ENCODE measurements around the gene ZNF606. TPM values are rescaled to one million over a fixed set of nuclear protein-coding genes. Genes with fewer than 3 reads are reported as not detected.
"Not testable (repeated sequence)": the region's sequence is repeated elsewhere in the genome, so short reads cannot be mapped to it uniquely, and the experiment has no call there.

ZNF606 gene
- total RNA-seq, 1 donor = 8.2 TPM

DNA sequence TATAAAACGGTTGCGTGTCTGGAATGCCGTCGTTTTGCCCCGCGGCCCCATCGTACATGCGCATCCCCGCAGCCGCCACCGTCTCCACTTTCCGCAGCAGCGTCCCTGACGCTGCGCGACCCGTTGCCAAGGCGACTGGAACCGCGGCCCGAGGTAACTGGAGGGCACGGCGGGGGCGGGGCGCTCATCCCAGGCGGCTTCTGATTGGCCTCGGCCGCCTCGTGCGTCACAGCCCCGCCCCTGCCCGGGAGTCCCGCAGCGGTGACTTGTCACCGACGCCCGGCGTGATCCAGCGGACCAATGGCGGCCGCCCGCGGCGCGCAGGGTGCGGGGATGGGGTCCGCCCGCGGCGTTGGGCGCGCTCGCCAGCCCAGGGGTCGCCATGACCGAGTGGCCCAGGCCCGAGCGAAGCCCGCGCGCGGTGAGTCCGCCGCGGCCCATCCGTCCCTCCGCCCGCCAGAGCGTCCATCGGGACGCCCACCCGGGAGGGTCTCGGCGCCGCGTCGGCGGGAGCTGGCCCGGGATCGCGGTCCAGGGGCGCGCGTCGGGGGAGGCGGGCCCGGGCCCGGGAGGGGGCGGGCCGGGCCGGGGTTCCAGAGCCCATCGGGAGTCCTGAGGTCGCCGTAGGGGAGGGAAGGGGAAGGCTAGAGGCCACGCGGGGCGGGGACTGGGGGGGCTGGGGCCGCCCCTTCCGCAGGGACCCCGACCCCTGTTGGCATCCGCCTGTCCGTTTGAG is 31.3 kb upstream of the ZNF606 start, which contains the start of gene ZSCAN1:
TSS of gene ZSCAN1 (plus strand) at position 285 of the 736 bp plus-strand sequence. CDS start 3,812 bp downstream, outside the sequence.
- Histone ChIP-seq H3K9me3 (ENCODE audit: low read depth, low read length) (no peaks in the 10 kb centered on the region), H3K4me1 (ENCODE audit: insufficient read depth, low read length) (no peaks in the 10 kb centered on the region), H3K27me3 (ENCODE audit: insufficient read depth, low read length) (peaks cover 9% of the 10 kb centered on the region), H3K4me3 (ENCODE audit: low read length) (no peak within 1 kb of the TSS)

- no peaks in the 10 kb centered on the region for H3K4me1 ChIP-seq (ENCODE audit: insufficient read depth, low read length)
- H3K9me3 ChIP-seq (ENCODE audit: low read depth, low read length) = no peaks in the 10 kb centered on the region
- H3K4me3 ChIP-seq (ENCODE audit: low read length) = no peak overlapping the region
- no peaks in the 10 kb centered on the region for H3K27me3 ChIP-seq (ENCODE audit: insufficient read depth, low read length)
Measured at GRCh38 chr19:58024661-58025060, 22.0 kb upstream of the ZNF606 start.

DNA sequence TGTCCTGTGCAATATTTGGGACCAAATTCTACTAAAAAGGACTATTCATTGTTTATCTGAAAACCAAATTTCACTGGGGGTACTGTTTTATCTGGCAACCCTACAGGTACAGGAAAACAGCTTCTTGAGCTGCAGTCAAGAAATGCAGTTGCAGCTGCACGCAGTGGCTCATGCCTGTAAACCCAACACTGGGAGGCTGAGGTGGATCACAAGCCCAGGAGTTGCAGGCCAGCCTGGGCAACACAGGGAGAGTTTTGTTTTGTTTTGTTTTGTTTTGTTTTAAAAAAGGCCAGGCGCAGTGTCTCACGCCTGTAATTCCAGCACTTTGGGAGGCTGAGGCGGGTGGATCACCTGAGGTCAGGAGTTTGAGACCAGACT is 19.7 kb upstream of the ZNF606 start:
- no peak overlapping the region for H3K4me3 ChIP-seq (ENCODE audit: low read length)
- H3K9me3 ChIP-seq (ENCODE audit: low read depth, low read length) = no peaks in the 10 kb centered on the region
- H3K27me3 ChIP-seq (ENCODE audit: insufficient read depth, low read length) = no peaks in the 10 kb centered on the region
- no peaks in the 10 kb centered on the region for H3K4me1 ChIP-seq (ENCODE audit: insufficient read depth, low read length)

GRCh38 chr19:58021541-58022282 is 19.1 kb upstream of the ZNF606 start:
- Histone ChIP-seq H3K4me1 (ENCODE audit: insufficient read depth, low read length) (no peaks in the 10 kb centered on the region), H3K27me3 (ENCODE audit: insufficient read depth, low read length) (no peaks in the 10 kb centered on the region), H3K4me3 (ENCODE audit: low read length) (no peak overlapping the region), H3K9me3 (ENCODE audit: low read depth, low read length) (no peaks in the 10 kb centered on the region)

GRCh38 chr19:58020129-58020528 is 17.5 kb upstream of the ZNF606 start:
- Histone ChIP-seq H3K4me1 (ENCODE audit: insufficient read depth, low read length) (no peaks in the 10 kb centered on the region), H3K27me3 (ENCODE audit: insufficient read depth, low read length) (no peaks in the 10 kb centered on the region), H3K4me3 (ENCODE audit: low read length) (no peak overlapping the region), H3K9me3 (ENCODE audit: low read depth, low read length) (no peaks in the 10 kb centered on the region)

DNA sequence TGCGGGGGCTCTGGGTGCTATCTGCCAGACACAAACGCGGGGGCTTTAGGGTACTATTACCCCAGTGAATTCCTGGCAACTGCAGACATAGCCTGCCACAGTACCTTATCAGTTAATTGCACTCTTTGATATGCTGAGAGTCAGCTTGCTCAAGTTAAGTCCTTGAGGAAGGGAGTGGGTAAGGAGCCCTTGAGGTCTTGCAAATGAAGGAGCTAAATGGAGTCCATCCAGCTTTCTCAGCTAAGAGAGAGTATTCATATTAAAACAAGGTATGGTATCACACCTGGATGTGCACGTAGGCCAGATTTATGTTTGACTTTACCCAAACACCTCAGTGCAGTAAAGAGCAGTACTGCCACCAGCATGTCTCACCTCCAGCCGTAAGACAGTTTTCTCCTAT is 11.5 kb upstream of the ZNF606 start:
- Histone ChIP-seq H3K9me3 (ENCODE audit: low read depth, low read length) (peaks cover 4% of the 10 kb centered on the region), H3K4me1 (ENCODE audit: insufficient read depth, low read length) (peaks cover 8% of the 10 kb centered on the region), H3K27me3 (ENCODE audit: insufficient read depth, low read length) (no peaks in the 10 kb centered on the region), H3K4me3 (ENCODE audit: low read length) (no peak overlapping the region)

DNA sequence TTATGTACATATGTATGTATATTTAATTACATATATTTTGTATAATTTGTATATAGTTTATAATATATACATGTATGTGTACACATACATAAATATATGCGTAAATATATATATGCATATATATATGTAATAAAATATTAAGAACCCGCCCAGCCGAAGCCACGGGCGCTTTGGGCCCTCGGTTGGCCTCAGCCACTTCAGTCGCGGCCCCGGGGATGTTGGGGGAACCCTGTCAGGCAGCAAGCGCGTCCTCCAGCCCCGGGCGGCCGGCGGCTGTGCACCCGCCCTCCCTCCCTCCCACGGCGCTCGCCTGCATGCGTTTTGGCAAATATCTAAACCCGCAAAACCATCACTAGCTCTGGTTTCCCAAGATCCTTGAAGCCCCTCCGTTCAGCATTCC is 7.9 kb upstream of the ZNF606 start:
- no peaks in the 10 kb centered on the region for H3K27me3 ChIP-seq (ENCODE audit: insufficient read depth, low read length)
- H3K9me3 ChIP-seq (ENCODE audit: low read depth, low read length) = peaks cover 23% of the 10 kb centered on the region
- H3K4me3 ChIP-seq (ENCODE audit: low read length) = no peak overlapping the region
- H3K4me1 ChIP-seq (ENCODE audit: insufficient read depth, low read length) = peaks cover 9% of the 10 kb centered on the region

- Histone ChIP-seq H3K27me3 (ENCODE audit: insufficient read depth, low read length) (no peaks in the 10 kb centered on the region), H3K9me3 (ENCODE audit: low read depth, low read length) (peaks cover 30% of the 10 kb centered on the region), H3K4me3 (ENCODE audit: low read length) (peak overlapping the region; percentile 35), H3K4me1 (ENCODE audit: insufficient read depth, low read length) (peaks cover 9% of the 10 kb centered on the region)
Measured at GRCh38 chr19:58009666-58010301, 7.2 kb upstream of the ZNF606 start.

DNA sequence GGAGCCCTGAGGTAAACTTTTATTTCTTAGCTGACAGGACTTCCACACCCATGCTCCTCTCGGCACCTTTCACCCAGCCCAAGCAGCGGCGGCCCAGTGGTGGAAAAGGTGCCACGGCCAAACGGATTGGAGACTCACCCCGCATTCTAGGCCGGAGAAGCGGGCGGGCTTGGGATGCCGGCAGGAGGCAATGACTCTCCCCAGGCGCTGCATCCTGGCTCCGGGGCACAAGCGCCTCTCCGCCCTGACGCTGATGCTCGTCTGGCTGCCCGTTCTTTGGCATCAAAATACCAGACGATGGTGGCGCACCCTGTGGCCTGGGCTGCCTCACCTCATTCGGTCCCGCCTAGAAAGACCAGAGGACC is 6.7 kb upstream of the ZNF606 start:
- H3K4me3 ChIP-seq (ENCODE audit: low read length) = no peak overlapping the region
- no peaks in the 10 kb centered on the region for H3K27me3 ChIP-seq (ENCODE audit: insufficient read depth, low read length)
- peaks cover 35% of the 10 kb centered on the region for H3K9me3 ChIP-seq (ENCODE audit: low read depth, low read length)
- peaks cover 9% of the 10 kb centered on the region for H3K4me1 ChIP-seq (ENCODE audit: insufficient read depth, low read length)

DNA sequence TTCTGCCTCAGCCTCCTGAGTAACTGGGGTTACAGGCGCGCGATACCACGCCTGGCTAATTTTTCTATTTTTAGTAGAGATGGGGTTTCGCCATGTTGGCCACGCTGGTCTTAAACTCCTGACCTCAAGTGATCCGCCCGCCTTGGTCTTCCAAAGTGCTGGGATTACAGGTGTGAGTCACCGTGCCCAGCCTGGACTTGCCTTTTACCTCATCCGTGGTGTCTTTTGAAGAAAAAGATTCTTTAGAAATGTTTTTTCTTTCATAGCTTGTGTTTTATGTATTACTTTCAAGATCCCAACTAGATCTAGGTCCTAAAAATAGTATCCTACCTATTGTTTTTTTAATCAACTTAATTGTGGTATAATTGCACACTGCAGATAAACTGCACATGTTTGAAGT is 6.3 kb upstream of the ZNF606 start:
- H3K27me3 ChIP-seq (ENCODE audit: insufficient read depth, low read length); H3K4me3 ChIP-seq (ENCODE audit: low read length); H3K4me1 ChIP-seq (ENCODE audit: insufficient read depth, low read length): not testable (repeated sequence)
- H3K9me3 ChIP-seq (ENCODE audit: low read depth, low read length) = peaks cover 36% of the 10 kb centered on the region

- H3K4me1 ChIP-seq (ENCODE audit: insufficient read depth, low read length) = peaks cover 20% of the 10 kb centered on the region
- H3K27me3 ChIP-seq (ENCODE audit: insufficient read depth, low read length) = no peaks in the 10 kb centered on the region
- peaks cover 36% of the 10 kb centered on the region for H3K9me3 ChIP-seq (ENCODE audit: low read depth, low read length)
- no peak overlapping the region for H3K4me3 ChIP-seq (ENCODE audit: low read length)
Measured at GRCh38 chr19:58007285-58007684, 4.7 kb upstream of the ZNF606 start.

DNA sequence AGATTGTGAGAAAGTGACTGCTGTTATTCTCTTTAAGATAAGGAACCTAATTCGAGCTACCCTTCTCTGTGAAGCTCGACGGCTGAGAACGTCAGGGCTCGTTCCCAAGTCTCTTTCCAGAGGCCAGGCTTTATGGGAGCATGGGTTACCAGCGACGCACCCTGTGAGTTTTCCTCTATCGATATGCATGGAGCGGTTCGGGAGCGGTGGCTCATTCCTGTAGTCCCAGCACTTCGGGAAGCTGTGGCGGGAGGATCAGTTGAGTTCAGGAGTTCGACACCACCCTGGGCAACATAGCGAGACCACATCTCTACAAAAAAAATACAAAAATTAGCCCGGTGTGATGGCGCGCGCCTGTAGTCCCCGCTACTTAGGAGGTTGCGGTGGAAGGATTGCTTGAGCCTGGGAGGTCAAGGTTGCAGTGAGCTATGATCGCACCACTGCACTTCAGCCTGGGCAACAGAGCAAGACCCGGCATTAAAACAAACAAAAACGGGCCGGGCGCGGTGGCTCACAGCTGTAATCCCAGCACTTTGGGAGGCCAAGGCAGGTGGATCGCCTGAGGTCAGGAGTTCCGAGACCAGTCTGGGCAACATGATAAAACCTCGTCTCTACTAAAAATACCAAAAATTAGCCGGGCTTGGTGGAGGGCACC is 681 bp upstream of the ZNF606 start:
- peaks cover 29% of the 10 kb centered on the region for H3K9me3 ChIP-seq (ENCODE audit: low read depth, low read length)
- peaks cover 25% of the 10 kb centered on the region for H3K4me1 ChIP-seq (ENCODE audit: insufficient read depth, low read length)
- H3K4me3 ChIP-seq (ENCODE audit: low read length) = peak overlapping the region; percentile 59

DNA sequence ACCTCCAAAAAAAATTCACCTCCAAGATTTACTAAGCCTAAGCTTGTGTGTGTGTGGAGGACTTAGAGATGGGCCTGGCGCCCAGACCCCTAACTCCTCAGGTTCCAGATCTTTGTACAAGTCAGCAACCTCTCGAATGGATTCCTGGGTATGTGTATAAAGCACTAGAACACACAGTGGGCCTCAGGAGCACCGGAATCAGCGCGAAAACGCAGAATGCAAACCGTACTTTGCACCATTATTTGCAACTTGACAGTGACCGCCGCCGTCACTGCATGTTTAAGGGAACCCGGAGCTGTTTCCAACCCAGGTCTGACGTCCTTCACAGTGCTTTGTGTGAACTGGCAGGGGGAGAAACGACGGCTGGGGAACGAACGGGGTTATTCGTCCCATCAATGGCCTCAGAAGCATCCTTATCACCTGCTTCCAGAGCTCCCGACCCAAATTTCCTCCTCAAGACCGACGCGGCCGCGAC is 688 bp downstream of the ZNF606 start:
- Histone ChIP-seq H3K9me3 (ENCODE audit: low read depth, low read length) (peaks cover 22% of the 10 kb centered on the region), H3K4me3 (ENCODE audit: low read length) (peak overlapping the region; percentile 59), H3K4me1 (ENCODE audit: insufficient read depth, low read length) (peaks cover 25% of the 10 kb centered on the region), H3K27me3 (ENCODE audit: insufficient read depth, low read length) (no peaks in the 10 kb centered on the region)

More for the DNA sequence above, 681 bp upstream of the ZNF606 start:
- no peaks in the 10 kb centered on the region for H3K27me3 ChIP-seq (ENCODE audit: insufficient read depth, low read length)

DNA sequence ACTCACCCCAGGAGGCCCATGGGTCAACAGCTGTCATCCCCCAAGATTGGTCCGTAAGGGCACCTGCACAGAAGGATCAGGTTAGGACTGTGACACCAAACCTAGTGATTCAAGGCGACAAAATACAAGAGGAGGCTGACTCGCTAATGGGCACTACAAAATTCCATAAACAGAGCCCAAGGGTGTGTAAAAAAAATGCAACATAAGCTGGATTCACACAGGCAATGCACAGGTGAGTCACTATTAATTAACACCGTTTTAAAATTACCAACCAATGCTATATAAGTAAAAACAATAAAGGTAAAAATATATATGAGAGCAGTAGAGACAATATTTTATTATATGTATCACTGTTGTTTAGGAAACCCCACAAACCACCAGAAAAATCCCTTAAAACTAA is 1.9 kb downstream of the ZNF606 start:
- Histone ChIP-seq H3K9me3 (ENCODE audit: low read depth, low read length) (peaks cover 13% of the 10 kb centered on the region), H3K27me3 (ENCODE audit: insufficient read depth, low read length) (no peaks in the 10 kb centered on the region), H3K4me3 (ENCODE audit: low read length) (no peak overlapping the region), H3K4me1 (ENCODE audit: insufficient read depth, low read length) (peaks cover 25% of the 10 kb centered on the region)

GRCh38 chr19:57992841-57993240 is 9.8 kb downstream of the ZNF606 start:
- Histone ChIP-seq H3K27me3 (ENCODE audit: insufficient read depth, low read length) (no peaks in the 10 kb centered on the region), H3K4me3 (ENCODE audit: low read length) (no peak overlapping the region), H3K4me1 (ENCODE audit: insufficient read depth, low read length) (no peaks in the 10 kb centered on the region), H3K9me3 (ENCODE audit: low read depth, low read length) (peaks cover 30% of the 10 kb centered on the region)

All from mononuclear cell (primary cell).